HG02642 (cell line): ENCODE measurements around the gene CENPW.

Source experiments
- ATAC-seq: cut with Tn5 transposase; IDR thresholded peaks from one replicate; pipeline ENCODE4 v1.9.1; 2021; ENCODE audit warnings: mild to moderate bottlenecking; ENCODE audit not compliant: unreplicated experiment, poor library complexity

The CENPW gene

DNA sequence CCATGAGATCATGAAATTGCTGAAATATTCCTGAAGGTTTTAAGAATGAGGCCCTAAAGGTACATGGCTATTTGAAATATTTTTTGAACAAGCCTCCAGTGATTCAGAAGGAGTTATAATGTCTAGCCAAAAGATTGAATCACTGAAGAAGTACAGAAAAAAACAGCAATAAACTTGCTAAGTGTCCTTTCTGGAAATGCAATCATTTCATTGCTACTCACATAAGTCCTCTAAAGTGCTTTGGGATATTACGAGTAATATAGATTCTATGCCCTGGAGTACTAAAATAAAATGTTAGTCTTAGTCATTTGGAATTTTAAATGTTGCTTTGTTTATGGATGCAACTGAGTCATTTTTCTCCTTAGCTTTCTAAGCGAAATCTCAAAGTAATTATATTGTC is 32.7 kb downstream of the CENPW start:
- no peak for ATAC-seq

DNA sequence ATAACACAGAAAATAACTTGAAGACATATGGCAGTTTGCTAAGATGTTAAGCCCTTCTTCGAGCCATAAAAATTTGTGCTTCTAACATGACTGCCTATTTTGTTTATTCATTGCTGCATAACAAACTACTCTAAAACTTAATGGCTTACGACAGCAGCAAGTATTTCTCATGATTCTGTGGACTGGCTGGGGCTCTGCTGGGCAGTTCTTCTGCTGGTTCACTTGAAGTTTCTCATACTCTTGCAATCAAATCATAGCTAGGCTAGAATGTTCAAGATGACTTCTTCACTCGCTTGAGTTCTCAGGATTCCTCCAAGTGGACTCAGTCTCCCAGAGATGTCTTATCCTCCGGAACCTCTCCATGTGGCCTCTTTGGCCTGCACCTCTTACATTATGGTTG is 33.4 kb downstream of the CENPW start:
- no peak for ATAC-seq

- ATAC-seq = no peak
These were observed 34.5 kb downstream of the CENPW start for GRCh38 chr6:126374372-126374771.

DNA sequence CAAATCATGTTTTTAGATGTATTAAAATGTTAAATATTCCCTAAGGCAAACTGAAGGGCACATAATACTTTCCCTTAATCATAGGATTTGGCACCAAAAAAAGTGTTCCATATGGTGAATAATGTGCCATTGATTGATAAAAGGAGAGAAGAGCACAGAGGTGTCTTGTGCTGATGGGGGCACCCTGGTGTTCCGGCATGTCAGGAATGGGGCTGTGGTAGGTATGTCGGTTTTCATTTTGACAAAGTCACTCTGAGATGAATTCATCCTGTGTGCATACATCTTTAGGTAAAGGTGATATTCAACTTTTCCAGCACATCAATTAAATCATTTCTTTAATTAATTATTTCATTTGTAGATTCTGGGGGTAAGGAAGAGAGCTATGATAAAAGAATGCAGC is 36.8 kb downstream of the CENPW start:
- no peak for ATAC-seq

DNA sequence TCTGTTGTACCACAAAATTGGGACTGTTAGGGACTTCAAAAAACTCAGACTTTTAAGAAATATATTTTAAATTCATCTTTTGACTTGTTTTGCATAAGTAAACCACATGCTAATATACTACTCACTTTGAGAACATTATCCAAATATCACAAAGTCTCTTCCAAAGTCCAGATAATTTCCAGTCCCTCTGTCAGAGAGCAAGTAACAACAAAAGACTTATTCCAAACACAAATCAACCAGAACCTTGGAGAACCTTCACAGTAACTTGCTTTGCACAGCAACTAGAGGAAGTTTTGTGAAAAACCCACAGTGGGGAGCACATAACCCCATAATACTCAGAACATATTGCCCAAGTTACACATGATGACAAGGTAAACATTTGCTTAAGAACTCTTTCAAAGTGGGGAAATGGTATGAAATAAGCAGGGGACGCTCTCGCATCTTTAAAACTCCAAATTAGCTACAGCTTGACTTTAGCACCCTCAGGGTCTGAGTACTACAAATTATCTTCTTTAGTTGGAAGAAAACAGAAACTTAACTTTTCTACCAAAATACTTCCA is 37.8 kb downstream of the CENPW start:
- no peak for ATAC-seq

DNA sequence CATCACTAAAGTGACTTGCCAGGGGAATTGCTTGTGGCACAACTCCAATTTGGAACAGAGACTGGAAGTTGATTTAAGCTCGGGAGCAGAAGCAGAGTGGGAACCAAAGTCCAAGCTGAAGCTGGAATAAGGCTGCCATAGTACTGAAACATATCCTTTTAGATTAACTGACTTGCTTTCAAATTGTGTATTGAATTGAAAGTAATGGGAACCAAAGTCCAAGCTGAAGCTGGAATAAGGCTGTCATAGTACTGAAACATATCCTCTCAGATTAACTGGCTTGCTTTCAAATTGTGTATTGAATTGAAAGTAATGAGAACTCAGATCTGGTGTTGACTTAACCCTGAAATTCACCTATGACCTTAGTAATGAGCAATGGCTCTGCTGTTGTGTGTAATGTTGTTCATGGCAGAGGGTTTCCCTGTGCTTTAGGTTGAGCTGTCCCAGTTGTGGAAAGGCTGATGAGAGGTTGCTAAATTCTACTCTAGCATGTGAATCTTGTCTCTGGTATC is 40.2 kb downstream of the CENPW start:
- no peak for ATAC-seq

DNA sequence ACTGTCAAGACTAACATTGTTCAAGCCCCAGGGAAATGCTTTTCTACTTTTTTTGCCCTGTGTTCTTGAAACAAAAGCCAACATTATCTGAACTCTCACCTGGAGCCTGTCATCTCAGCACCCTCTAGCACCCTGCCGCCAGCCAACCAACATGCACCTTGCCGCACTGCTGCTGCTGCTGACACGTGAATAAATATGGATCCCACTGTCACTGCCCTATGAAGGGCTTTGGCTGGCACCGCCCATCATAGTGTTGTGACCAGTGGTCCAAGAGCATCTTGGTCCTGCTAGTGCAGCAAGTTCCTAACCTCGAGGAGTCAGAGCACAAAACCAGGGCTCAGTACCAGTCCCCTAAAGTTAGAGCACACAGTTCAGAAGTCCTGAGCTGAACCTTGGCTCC is 41.6 kb downstream of the CENPW start:
- ATAC-seq = no peak

DNA sequence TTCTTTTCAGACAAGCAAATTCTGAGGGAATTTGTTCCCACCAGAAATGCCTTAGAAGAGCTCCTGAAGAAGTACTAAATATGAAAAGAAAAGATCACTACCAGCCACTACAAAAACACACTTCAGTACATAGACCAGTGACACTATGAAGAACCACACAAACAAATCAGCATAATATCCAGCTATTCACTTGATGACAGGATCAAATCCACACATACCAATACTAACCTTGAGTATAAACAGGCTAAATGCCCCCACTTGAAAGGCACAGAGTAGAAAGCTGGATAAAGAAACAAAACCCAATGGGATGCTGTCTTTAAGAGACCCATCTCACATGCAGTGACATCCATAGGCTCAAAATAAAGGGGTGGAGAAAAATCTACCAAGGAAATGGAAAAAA is 43.3 kb downstream of the CENPW start:
- ATAC-seq = no peak

DNA sequence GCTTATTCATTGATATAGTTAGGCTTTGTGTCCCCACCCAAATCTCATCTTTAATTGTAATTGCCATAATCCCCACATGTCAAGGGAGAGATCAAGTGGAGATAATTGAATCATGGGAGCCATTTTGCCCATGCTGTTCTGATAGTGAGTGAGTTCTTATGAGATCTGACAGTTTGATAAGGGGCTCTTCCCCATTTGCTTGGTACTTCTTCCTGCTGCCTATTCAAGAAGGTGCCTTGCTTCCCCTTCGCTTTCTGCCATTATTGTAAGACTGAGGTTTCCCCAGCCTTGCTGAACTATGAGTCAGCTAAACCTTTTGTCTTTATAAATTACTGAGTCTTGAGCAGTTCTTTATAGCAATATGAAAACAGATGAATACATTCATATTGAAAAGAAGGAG is 45.6 kb downstream of the CENPW start:
- no peak for ATAC-seq

- ATAC-seq = no peak
These were observed 48.2 kb downstream of the CENPW start for GRCh38 chr6:126388104-126388598.

GRCh38 chr6:126396131-126396530 is 56.2 kb downstream of the CENPW start:
- ATAC-seq = no peak
